ENCODE results near the gene CCIN. TPM values are rescaled to one million over a fixed set of nuclear protein-coding genes. Genes with fewer than 3 reads are reported as not detected.

Gene CCIN
- total RNA-seq, 1 donor from 2014 or later = 0.29 TPM

Other genes starting within 250 kb of the CCIN start
- not detected in 2 replicates for gene OR2S2, start 211.2 kb upstream of the CCIN start, total RNA-seq
- 16.4 and 18.7 TPM in 2 replicates for gene RECK, start 132.5 kb upstream of the CCIN start, total RNA-seq
- gene GLIPR2, start 32.7 kb upstream of the CCIN start, total RNA-seq = 38.2 and 46.9 TPM in 2 replicates
- gene CLTA, start 21.5 kb downstream of the CCIN start, total RNA-seq = 389 and 480 TPM in 2 replicates
- 13.2 and 15.8 TPM in 2 replicates for gene GNE, start 89.1 kb downstream of the CCIN start, total RNA-seq
- 26.4 and 27.7 TPM in 2 replicates for gene RNF38, start 230.9 kb downstream of the CCIN start, total RNA-seq